PC-9 (cell line): ENCODE measurements around the gene NLRX1.

Experiments
- CTCF ChIP-seq: fragments of 200-600 bp; sonication (generic); conservative IDR thresholded peaks from 2 replicates; pipeline ENCODE4 v1.6.1; 2017; ENCODE audit warnings: mixed run types, antibody characterized with exemption, mild to moderate bottlenecking, moderate library complexity
- EZH2 ChIP-seq: fragments of 200-600 bp; sonication (generic); IDR thresholded peaks from 2 replicates; pipeline ENCODE4 v1.8.0; 2017; ENCODE audit warnings: antibody characterized with exemption, low read depth

DNA sequence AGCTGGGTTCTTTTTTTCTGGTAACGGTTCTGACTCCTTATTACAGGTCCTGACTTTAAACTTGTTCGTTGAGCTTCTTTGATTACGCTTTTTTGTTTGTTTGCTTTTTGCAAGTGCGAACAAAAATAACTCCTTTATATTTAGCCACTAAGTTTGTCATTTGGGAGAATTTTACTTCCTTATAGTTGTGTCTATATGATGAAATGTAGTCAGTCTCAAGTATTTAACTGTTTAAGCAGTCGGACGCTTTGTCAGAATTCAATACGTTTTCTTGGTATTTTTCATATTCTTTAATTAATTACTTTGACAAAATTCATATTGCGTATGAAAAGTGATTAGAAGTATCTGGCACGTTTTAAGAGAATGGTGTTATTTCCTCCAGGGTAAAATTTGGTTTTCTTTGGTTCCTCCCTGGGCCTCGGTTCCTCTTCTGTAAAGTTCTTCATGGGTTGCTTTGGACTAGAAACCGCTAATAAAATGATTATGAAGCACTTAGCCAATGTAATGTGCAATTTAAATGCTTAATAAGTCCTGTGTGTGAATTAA is 39.0 kb downstream of the NLRX1 start:
- no peak for TF ChIP-seq CTCF
- TF ChIP-seq EZH2 = no peak
